Astrocyte of the spinal cord (primary cell): ENCODE results near the gene SAG.
A peak's percentile ranks its signal among the peaks of the same experiment; 100 is the strongest.

Experiments used
- DNase-seq: peaks from one replicate; pipeline ENCODE4 v3.0.0; 2011; ENCODE audit warnings: low read depth, low spot score
- H3K4me3 ChIP-seq: 2 replicates; pipeline ENCODE4 v1.5.1; 2011; ENCODE audit warnings: low read depth, mild to moderate bottlenecking, low read length, moderate library complexity
- CTCF ChIP-seq: IDR thresholded peaks from 2 replicates; pipeline ENCODE4 v1.5.1; 2012; ENCODE audit warnings: low read depth, mild to moderate bottlenecking, low read length, inconsistent platforms
- in situ Hi-C: cut with HindIII; loops from 2 replicates; pipeline ENCODE4 v1.10.0; 2017; ENCODE audit warnings: low sequenced_read_pairs

SAG gene

GRCh38 chr2:233387225-233387624 is 79.6 kb downstream of the SAG start:
- no peak for TF ChIP-seq CTCF
- DNase-seq: no peak
- in situ Hi-C loops: no loop called here
- no peak overlapping the region for H3K4me3 ChIP-seq

GRCh38 chr2:233387667-233388528 is 80.3 kb downstream of the SAG start:
- no peak for TF ChIP-seq CTCF
- H3K4me3 ChIP-seq: no peak overlapping the region
- in situ Hi-C loops: no loop called here
- peak; percentile 98 for DNase-seq

- H3K4me3 ChIP-seq: no peak overlapping the region
- in situ Hi-C loops: no loop called here
- TF ChIP-seq CTCF: no peak
- DNase-seq: no peak
Measured at GRCh38 chr2:233389601-233390125, 82.0 kb downstream of the SAG start.

- in situ Hi-C loops: no loop called here
- no peak for DNase-seq
- no peak for TF ChIP-seq CTCF
- H3K4me3 ChIP-seq: no peak overlapping the region
Measured at GRCh38 chr2:233395687-233396086, 88.1 kb downstream of the SAG start.
